Ishikawa (cell line): ENCODE data around the gene RIN3.

Experiments
- CEBPB ChIP-seq: IDR thresholded peaks from 2 replicates; pipeline ENCODE4 v1.6.1; 2012
- CREB1 ChIP-seq: IDR thresholded peaks from 2 replicates; pipeline ENCODE4 v1.6.1; 2012; ENCODE audit warnings: low read depth
- EGR1 ChIP-seq: IDR thresholded peaks from 2 replicates; pipeline ENCODE4 v1.6.1; 2012
- EP300 ChIP-seq: IDR thresholded peaks from 2 replicates; pipeline ENCODE4 v1.6.1; 2012; ENCODE audit warnings: borderline replicate concordance
- FOXM1 ChIP-seq: IDR thresholded peaks from 2 replicates; pipeline ENCODE4 v1.6.1; 2012; ENCODE audit warnings: low read depth, borderline replicate concordance
- NFIC ChIP-seq: IDR thresholded peaks from 2 replicates; pipeline ENCODE4 v1.6.1; 2012
- RAD21 ChIP-seq: IDR thresholded peaks from 2 replicates; pipeline ENCODE4 v1.6.1; 2012; ENCODE audit warnings: low read depth
- TAF1 ChIP-seq: IDR thresholded peaks from 2 replicates; pipeline ENCODE4 v1.6.1; 2012; ENCODE audit warnings: low read depth, mild to moderate bottlenecking
- TCF12 ChIP-seq: IDR thresholded peaks from 2 replicates; pipeline ENCODE4 v1.6.1; 2012; ENCODE audit warnings: low read depth
- TEAD4 ChIP-seq: IDR thresholded peaks from 2 replicates; pipeline ENCODE4 v1.6.1; 2012
- USF1 ChIP-seq: IDR thresholded peaks from 2 replicates; pipeline ENCODE4 v1.6.1; 2012
- YY1 ChIP-seq: IDR thresholded peaks from 2 replicates; pipeline ENCODE4 v1.6.1; 2012; ENCODE audit warnings: low read depth
- ZBTB7A ChIP-seq: IDR thresholded peaks from 2 replicates; pipeline ENCODE4 v1.6.1; 2012; ENCODE audit warnings: low read depth
- TF ChIP-seq, protein P1 (sequence below): IDR thresholded peaks from 2 replicates; pipeline ENCODE4 v1.6.1; 2012; ENCODE audit warnings: low read depth, mild to moderate bottlenecking
- TF ChIP-seq, protein P2 (sequence below): IDR thresholded peaks from 2 replicates; pipeline ENCODE4 v1.6.1; 2012

RIN3 gene

DNA sequence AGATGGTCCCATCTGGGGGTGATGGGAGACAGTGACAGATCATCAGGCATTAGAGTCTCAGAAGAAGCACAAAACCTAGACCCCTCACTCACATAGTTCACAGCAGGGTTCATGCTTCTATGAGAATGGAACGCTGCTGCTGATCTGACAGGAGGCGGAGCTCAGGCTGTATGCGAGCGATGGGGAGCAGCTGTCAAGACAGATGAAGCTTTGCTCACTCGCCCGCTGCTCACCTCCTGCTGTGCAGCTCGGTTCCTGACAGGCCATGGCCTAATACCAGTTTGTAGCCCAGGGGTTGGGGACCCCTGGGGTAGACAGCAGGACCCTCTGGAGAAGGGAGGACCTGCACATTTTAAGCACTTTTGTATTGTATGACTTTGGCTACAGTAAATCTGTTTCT, 123.6 kb downstream of the RIN3 start:
- TF ChIP-seq CEBPB (no peak), EP300 (no peak), TEAD4 (no peak), CREB1 (no peak), FOXM1 (no peak), TAF1 (no peak), NFIC (no peak), RAD21 (no peak), EGR1 (no peak), ZBTB7A (no peak), USF1 (no peak), TCF12 (no peak), YY1 (no peak)
- TF ChIP-seq, protein P1, sequence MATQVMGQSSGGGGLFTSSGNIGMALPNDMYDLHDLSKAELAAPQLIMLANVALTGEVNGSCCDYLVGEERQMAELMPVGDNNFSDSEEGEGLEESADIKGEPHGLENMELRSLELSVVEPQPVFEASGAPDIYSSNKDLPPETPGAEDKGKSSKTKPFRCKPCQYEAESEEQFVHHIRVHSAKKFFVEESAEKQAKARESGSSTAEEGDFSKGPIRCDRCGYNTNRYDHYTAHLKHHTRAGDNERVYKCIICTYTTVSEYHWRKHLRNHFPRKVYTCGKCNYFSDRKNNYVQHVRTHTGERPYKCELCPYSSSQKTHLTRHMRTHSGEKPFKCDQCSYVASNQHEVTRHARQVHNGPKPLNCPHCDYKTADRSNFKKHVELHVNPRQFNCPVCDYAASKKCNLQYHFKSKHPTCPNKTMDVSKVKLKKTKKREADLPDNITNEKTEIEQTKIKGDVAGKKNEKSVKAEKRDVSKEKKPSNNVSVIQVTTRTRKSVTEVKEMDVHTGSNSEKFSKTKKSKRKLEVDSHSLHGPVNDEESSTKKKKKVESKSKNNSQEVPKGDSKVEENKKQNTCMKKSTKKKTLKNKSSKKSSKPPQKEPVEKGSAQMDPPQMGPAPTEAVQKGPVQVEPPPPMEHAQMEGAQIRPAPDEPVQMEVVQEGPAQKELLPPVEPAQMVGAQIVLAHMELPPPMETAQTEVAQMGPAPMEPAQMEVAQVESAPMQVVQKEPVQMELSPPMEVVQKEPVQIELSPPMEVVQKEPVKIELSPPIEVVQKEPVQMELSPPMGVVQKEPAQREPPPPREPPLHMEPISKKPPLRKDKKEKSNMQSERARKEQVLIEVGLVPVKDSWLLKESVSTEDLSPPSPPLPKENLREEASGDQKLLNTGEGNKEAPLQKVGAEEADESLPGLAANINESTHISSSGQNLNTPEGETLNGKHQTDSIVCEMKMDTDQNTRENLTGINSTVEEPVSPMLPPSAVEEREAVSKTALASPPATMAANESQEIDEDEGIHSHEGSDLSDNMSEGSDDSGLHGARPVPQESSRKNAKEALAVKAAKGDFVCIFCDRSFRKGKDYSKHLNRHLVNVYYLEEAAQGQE: no peak
- TF ChIP-seq, protein P2, sequence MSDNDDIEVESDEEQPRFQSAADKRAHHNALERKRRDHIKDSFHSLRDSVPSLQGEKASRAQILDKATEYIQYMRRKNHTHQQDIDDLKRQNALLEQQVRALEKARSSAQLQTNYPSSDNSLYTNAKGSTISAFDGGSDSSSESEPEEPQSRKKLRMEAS: no peak

DNA sequence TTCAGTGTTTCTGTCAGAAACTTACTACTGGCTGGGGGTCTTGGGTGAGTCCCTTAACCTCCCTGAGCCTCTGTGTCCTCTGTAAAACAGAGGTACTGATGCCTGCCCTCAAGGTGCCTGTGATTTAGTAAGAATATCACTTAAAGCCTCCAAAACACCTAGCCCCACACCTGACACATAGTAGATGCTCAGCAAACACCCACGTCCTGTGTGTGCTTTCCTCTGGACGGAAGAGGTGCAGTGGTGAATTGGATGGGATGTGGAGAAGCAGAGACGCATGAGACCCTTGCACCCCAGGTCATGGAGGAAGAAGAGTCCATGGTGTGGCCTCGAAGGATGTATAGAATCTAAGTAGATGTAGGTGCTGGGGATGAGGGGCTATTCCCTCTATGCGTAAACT, 124.3 kb downstream of the RIN3 start:
- no peak for TF ChIP-seq USF1
- no peak for TF ChIP-seq NFIC
- TF ChIP-seq TCF12: no peak
- TF ChIP-seq, protein P2: no peak
- TF ChIP-seq EP300: no peak
- TF ChIP-seq, protein P1: no peak
- TF ChIP-seq ZBTB7A: no peak
- TF ChIP-seq TAF1: no peak
- no peak for TF ChIP-seq TEAD4
- TF ChIP-seq RAD21: no peak

- TF ChIP-seq USF1: no peak
- TF ChIP-seq, protein P1: no peak
- no peak for TF ChIP-seq NFIC
- no peak for TF ChIP-seq TCF12
- no peak for TF ChIP-seq FOXM1
- no peak for TF ChIP-seq YY1
- no peak for TF ChIP-seq ZBTB7A
- TF ChIP-seq, protein P2: no peak
- TF ChIP-seq EP300: no peak
- TF ChIP-seq TEAD4: no peak
- no peak for TF ChIP-seq CREB1
- TF ChIP-seq EGR1: no peak
These were observed 124.7 kb downstream of the RIN3 start for GRCh38 chr14:92638266-92638665.

DNA sequence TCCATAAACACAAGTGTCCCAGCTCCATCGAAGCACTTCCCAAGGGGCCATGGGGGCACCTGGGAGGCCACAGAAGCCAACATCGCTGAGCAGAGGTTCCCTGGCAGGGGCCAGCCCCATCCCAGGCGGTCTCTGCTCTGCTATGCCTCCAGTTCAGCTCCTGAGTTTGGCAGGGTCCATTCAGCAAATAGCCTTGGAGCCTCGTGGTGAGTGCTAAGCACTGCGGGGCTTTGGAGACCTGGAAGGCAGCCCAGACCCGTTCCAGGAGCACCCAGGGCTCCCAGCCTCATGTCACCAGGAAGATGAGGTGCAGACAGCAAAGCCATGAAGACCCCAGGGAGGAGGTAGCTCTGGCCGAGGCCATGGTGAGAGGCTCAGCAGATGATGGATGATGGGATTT, 125.3 kb downstream of the RIN3 start:
- TF ChIP-seq USF1: no peak
- no peak for TF ChIP-seq EGR1
- no peak for TF ChIP-seq ZBTB7A
- TF ChIP-seq, protein P1: no peak
- no peak for TF ChIP-seq EP300
- TF ChIP-seq NFIC: no peak
- no peak for TF ChIP-seq CEBPB
- no peak for TF ChIP-seq TAF1
- TF ChIP-seq TEAD4: no peak
- no peak for TF ChIP-seq YY1
- TF ChIP-seq CREB1: no peak
